GM12878 (cell line): ENCODE measurements around the gene IL16. TPM values are rescaled to one million over a fixed set of nuclear protein-coding genes. Genes with fewer than 3 reads are reported as not detected.

ENCODE experiments used
- ATAC-seq: fragments of 200-7000 bp; cut with Tn5 transposase; 3 replicates; pipeline ENCODE4 v1.9.1; 2020; ENCODE audit warnings: mild to moderate bottlenecking, moderate library complexity
- BruUV-seq: library from RNA; stranded (reverse); fragments of 400-500 nt; replicated peaks from 2 replicates; lab custom pipeline; 2021; lab: Mats Ljungman, UMichigan
- CTCF ChIA-PET: fragments of 300-600 bp; sonication (Branson Sonifier 250); formaldehyde crosslinking; extraction: SDS; loops from one replicate; lab custom pipeline; 2021; ENCODE audit warnings: inconsistent platforms; lab: Yijun Ruan, JAX
- POLR2A ChIA-PET: fragments of 350-600 bp; formaldehyde crosslinking; extraction: SDS; loops from one replicate; lab custom pipeline; 2021; ENCODE audit warnings: inconsistent platforms; lab: Charles Lee
- RAD21 ChIA-PET: fragments of 300-600 bp; sonication (Branson Sonifier 250); formaldehyde crosslinking; loops from one replicate; lab custom pipeline; 2023; ENCODE audit warnings: antibody characterized with exemption; ENCODE audit not compliant: unreplicated experiment; lab: Charles Lee
- SMC1A ChIA-PET: fragments of 300-600 bp; sonication (Branson Sonifier 250); formaldehyde crosslinking; loops from one replicate; lab custom pipeline; 2023; ENCODE audit not compliant: unreplicated experiment, uncharacterized antibody; lab: Charles Lee
- DNase-seq: peaks from one replicate; pipeline ENCODE4 v3.0.0-alpha.2; 2011; ENCODE audit warnings: low read depth, low spot score
- FAIRE-seq: peaks from 3 replicates; lab custom pipeline; 2011; peaks lifted over from hg19 to GRCh38; lab: Jason Lieb, UNC
- H2AFZ ChIP-seq: 2 replicates; pipeline ENCODE4 v1.6.0; 2011; ENCODE audit warnings: low read depth, low read length, control low read depth; ENCODE audit not compliant: control insufficient read depth
- H3K27ac ChIP-seq: 2 replicates; pipeline ENCODE4 v1.5.1; 2011; ENCODE audit warnings: control low read depth; ENCODE audit not compliant: control insufficient read depth, insufficient read depth
- H3K27me3 ChIP-seq, 2 experiments: replicated peaks in 1 of 2; 2 replicates each; pipeline versions ENCODE4 v1.6.0 to v1.6.1; 2011; ENCODE audit warnings: low read length in 1 of 2; ENCODE audit not compliant: control insufficient read depth in 2 of 2, insufficient read depth in 2 of 2
- H3K36me3 ChIP-seq, 2 experiments: 2 replicates each; pipeline ENCODE4 v1.5.1; 2011; ENCODE audit warnings: low read length in 1 of 2; ENCODE audit not compliant: control insufficient read depth in 2 of 2, insufficient read depth in 2 of 2
- H3K4me1 ChIP-seq: 2 replicates; pipeline ENCODE4 v1.6.1; 2011; ENCODE audit warnings: mild to moderate bottlenecking, low read length, moderate library complexity, mixed read lengths; ENCODE audit not compliant: control insufficient read depth, insufficient read depth
- H3K4me2 ChIP-seq: 2 replicates; pipeline ENCODE4 v1.6.0; 2011; ENCODE audit warnings: control low read depth; ENCODE audit not compliant: control insufficient read depth, insufficient read depth
- H3K4me3 ChIP-seq: fragments of 200-600 bp; sonication (generic); 2 replicates; pipeline ENCODE4 v1.5.1; 2016
- H3K79me2 ChIP-seq: 2 replicates; pipeline ENCODE4 v1.6.0; 2011; ENCODE audit warnings: low read length; ENCODE audit not compliant: control insufficient read depth, insufficient read depth
- H3K9ac ChIP-seq: 2 replicates; pipeline ENCODE4 v1.8.0; 2011; ENCODE audit warnings: low read length, control low read depth, mixed read lengths; ENCODE audit not compliant: control insufficient read depth, insufficient read depth
- H3K9me3 ChIP-seq: replicated peaks from 3 replicates; pipeline ENCODE4 v1.5.1; 2011; ENCODE audit warnings: mild to moderate bottlenecking, low read length; ENCODE audit not compliant: control insufficient read depth, insufficient read depth
- H4K20me1 ChIP-seq: 2 replicates; pipeline ENCODE4 v1.6.0; 2011; ENCODE audit not compliant: control insufficient read depth, insufficient read depth
- CEBPB ChIP-seq, 2 experiments: fragments of 150-350 bp in 1 of 2; IDR thresholded peaks; 2 replicates each; pipeline ENCODE4 v1.6.1; 2012 to 2014; ENCODE audit warnings: low read depth in 2 of 2, low read length in 2 of 2, borderline replicate concordance in 1 of 2, inconsistent platforms in 1 of 2
- EZH2 ChIP-seq: IDR thresholded peaks from 2 replicates; pipeline ENCODE4 v1.6.1; 2012; ENCODE audit warnings: low read depth, mild to moderate bottlenecking, control low read depth, inconsistent platforms, low read length, borderline replicate concordance; ENCODE audit not compliant: control insufficient read depth
- IRF4 ChIP-seq: IDR thresholded peaks from 2 replicates; pipeline ENCODE4 v1.6.1; 2011; ENCODE audit warnings: low read depth, low read length
- STAT3 ChIP-seq: IDR thresholded peaks from 2 replicates; pipeline ENCODE4 v1.6.1; 2011; ENCODE audit warnings: low read depth, low read length, improper control_type of control experiment
- ZNF207 ChIP-seq: fragments of 450-650 bp; IDR thresholded peaks from 2 replicates; pipeline ENCODE4 v1.6.1; 2014; ENCODE audit warnings: antibody characterized with exemption, mild to moderate bottlenecking, borderline replicate concordance
- WGBS: methylation state at CpG from one replicate; pipeline ENCODE4 v1.1.6; 2016; ENCODE audit warnings: low lambda C conversion rate; ENCODE audit not compliant: insufficient replicate concordance, insufficient coverage; ENCODE audit errors: missing lambda C conversion rate; 5-methylcytosine and 5-hydroxymethylcytosine counted together
- in situ Hi-C: fragments of 300-500 bp; cut with MboI; formaldehyde crosslinking; loops from 9 replicates; pipeline ENCODE4 v1.14.3; 2018; ENCODE audit warnings: mixed read lengths
- intact Hi-C: fragments of 100-400 bp; cut with micrococcal nuclease; formaldehyde crosslinking; loops from one replicate; pipeline ENCODE4 v1.14.2; 2022; ENCODE audit not compliant: unreplicated experiment
- polyA plus RNA-seq, 11 experiments: library from polyadenylated mRNA; depleted of rRNA in 4 of 11; unstranded in 6 of 11; stranded (reverse) in 5 of 11; fragments of >200 nt; fragmentation: Nextera tagmentation in 4 of 11; fragmentation: Illumina TruSeq in 1 of 11; extraction: Ambion mirVana in 4 of 11; extraction: Trizol in 1 of 11; gene quantifications; 1 replicate in 1 of 11; 2 replicates in 10 of 11; pipeline versions ENCODE4 v1.2.1 to v1.2.3, GENCODE V29; 2011 to 2016; ENCODE audit warnings: inconsistent platforms in 2 of 11, missing spikeins in 2 of 11, low read depth in 1 of 11
- total RNA-seq, 4 experiments: library from RNA; depleted of rRNA in 3 of 4; stranded (reverse); fragments of >200 nt in 3 of 4; fragmentation: Illumina TruSeq in 1 of 4; extraction: Trizol in 1 of 4; gene quantifications; 2 replicates each; pipeline versions ENCODE4 v1.2.1 to v1.2.3, GENCODE V29; 2013 to 2021
- TF ChIP-seq, protein P1 (sequence below): fragments of 450-650 bp; IDR thresholded peaks from 2 replicates; pipeline ENCODE4 v1.6.1; 2017; ENCODE audit warnings: borderline replicate concordance

IL16 gene
- total and polyA plus RNA-seq, 10 of the 15 experiments (the other 5 are each of a cell fraction or from before 2014, with no cell fraction given): 21.7 to 206 (median 44.5) TPM

DNA sequence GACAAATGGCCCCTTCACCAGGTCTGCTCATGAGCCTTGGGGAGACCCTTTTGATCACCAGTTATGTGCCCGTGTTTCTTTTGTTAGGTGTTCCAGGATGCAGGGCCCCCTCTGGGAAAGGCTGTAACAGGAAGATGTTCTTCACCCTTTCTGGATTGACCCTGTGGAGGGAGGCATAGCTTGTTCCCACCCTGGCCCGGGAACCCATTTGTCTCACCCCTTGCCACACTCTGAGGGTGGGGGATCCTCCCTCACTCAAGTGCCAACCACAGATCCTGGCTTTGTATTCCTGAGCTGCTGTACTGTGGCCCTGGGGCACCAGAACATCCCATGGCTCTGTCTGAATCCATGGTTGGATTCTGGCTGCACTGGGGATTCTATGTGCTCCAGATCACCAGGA is 18.9 kb downstream of the IL16 start:
- H3K4me1 ChIP-seq: no peaks in the 10 kb centered on the region
- H2AFZ ChIP-seq: no peak overlapping the region
- no peak for ATAC-seq
- no peaks in the 10 kb centered on the region for H3K9me3 ChIP-seq
- DNase-seq: no peak
- ChIA-PET SMC1A (interaction anchor here (0.9 kb wide), 1 partner anchor 11 kb away, joined by 3 read pairs; no protein-coding TSS in a partner anchor), RAD21 (no interaction called here), POLR2A (no interaction called here), CTCF (interaction anchor here (1.2 kb wide), 1 partner anchor 50 kb away, joined by 5 read pairs; no protein-coding TSS in a partner anchor)
- TF ChIP-seq IRF4 (no peak), STAT3 (no peak), EZH2 (no peak), ZNF207 (no peak), CEBPB (IDR thresholded peaks at IDR 0.05; ENCODE audit: borderline replicate concordance in 1 of 2, low read depth in 2 of 2, low read length in 2 of 2) (no peak)
- TF ChIP-seq, protein P1, sequence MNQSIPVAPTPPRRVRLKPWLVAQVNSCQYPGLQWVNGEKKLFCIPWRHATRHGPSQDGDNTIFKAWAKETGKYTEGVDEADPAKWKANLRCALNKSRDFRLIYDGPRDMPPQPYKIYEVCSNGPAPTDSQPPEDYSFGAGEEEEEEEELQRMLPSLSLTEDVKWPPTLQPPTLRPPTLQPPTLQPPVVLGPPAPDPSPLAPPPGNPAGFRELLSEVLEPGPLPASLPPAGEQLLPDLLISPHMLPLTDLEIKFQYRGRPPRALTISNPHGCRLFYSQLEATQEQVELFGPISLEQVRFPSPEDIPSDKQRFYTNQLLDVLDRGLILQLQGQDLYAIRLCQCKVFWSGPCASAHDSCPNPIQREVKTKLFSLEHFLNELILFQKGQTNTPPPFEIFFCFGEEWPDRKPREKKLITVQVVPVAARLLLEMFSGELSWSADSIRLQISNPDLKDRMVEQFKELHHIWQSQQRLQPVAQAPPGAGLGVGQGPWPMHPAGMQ: no peak
- H3K9ac ChIP-seq: no peak overlapping the region
- intact Hi-C loops (no loop called here), in situ Hi-C loops (no loop called here)
- H3K27ac ChIP-seq: no peak overlapping the region
- no peaks in the 10 kb centered on the region for H3K36me3 ChIP-seq
- 20% methylated on average over 2 of the region's 2 CpGs for WGBS
- no peaks in the 10 kb centered on the region for H4K20me1 ChIP-seq
- BruUV-seq: no TSS peak
- no peaks in the 10 kb centered on the region for H3K27me3 ChIP-seq
- H3K79me2 ChIP-seq: no peaks in the 10 kb centered on the region
- no peak for FAIRE-seq
- no peak overlapping the region for H3K4me3 ChIP-seq
- H3K4me2 ChIP-seq: no peak overlapping the region
